Cardiac septum (tissue), 1 donor: ENCODE measurements around the gene METTL1. TPM values are rescaled to one million over a fixed set of nuclear protein-coding genes. Genes with fewer than 3 reads are reported as not detected.
"Not testable (repeated sequence)": the region's sequence is repeated elsewhere in the genome, so short reads cannot be mapped to it uniquely, and the experiment has no call there.

Experiments
- DNase-seq: peaks from one replicate; pipeline ENCODE4 v3.0.0-alpha.2; 2020; ENCODE audit warnings: low spot score
- intact Hi-C: fragments of 100-400 bp; cut with DNase I; formaldehyde crosslinking; loops from one replicate; pipeline ENCODE4 v1.14.0; 2022
- long read RNA-seq: library from polyadenylated mRNA; unstranded; transcript quantifications from one replicate; pipeline ENCODE4 v2.0.0, GENCODE V29; 2021
- total RNA-seq: library from RNA; stranded (reverse); fragmentation: NEBNext Ultra II Directional; extraction: Animal tissue kit (Norgen Biotek cat#: 25700); gene quantifications from one replicate; pipeline ENCODE4 v1.2.1, GENCODE V29; 2021
- donor health status: DM: no; HTN: no; CAD: no.

Gene METTL1
- 13.3 TPM for total RNA-seq
- long read RNA-seq, transcript METTL1-202 (6 exons, 2,066 nt): major isoform, 11 of 15 reads
- long read RNA-seq, partial matches to known transcripts: 3 of 15 reads
- long read RNA-seq, other reads (novel, unspliced or antisense): 1 of 15 reads

GRCh38 chr12:57771873-57772428, at the start of gene METTL1:
Gene METTL1, minus strand, starts transcription at chr12:57772105. Its CDS starts 22 bp downstream, at chr12:57772083.
- DNase-seq: peak; percentile 96
- intact Hi-C loops: loop anchor here (1.0 to 2.0 kb wide), 2 partner anchors 10 to 19 kb away; partner anchors contain the start of genes CDK4 and TSFM

GRCh38 chr12:57821015-57821414, 49.1 kb upstream of the METTL1 start:
- intact Hi-C loops, DNase-seq: not testable (repeated sequence)

DNA sequence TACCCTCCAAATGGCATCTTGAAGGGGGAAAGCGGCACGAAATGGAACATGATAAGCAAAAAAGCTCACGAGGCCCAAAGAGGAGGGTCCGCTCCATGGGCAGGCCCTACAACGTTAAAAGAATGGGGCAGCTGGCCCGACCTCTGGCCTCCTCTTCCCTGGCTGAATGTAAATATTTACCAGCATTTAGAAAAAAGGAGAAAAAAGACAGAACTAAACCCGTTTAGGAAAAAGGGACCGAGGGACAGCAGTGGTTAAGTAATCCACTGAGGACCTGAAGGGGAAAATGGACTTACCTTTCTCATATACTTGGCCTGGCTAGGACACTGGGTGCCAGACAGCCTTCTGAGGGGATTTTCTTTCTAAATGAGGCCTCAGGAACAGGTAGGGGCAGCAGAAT, 48.2 kb upstream of the METTL1 start:
- intact Hi-C loops, DNase-seq: not testable (repeated sequence)

- intact Hi-C loops, DNase-seq: not testable (repeated sequence)
Measured at GRCh38 chr12:57817990-57818331, 46.1 kb upstream of the METTL1 start.

GRCh38 chr12:57817261-57817989, 45.5 kb upstream of the METTL1 start:
- intact Hi-C loops: no loop called here
- no peak for DNase-seq

- intact Hi-C loops: no loop called here
- DNase-seq: no peak
Measured at GRCh38 chr12:57816855-57817151, 44.9 kb upstream of the METTL1 start.

- intact Hi-C loops: no loop called here
- DNase-seq: no peak
Measured at GRCh38 chr12:57816001-57816854, 44.3 kb upstream of the METTL1 start.

DNA sequence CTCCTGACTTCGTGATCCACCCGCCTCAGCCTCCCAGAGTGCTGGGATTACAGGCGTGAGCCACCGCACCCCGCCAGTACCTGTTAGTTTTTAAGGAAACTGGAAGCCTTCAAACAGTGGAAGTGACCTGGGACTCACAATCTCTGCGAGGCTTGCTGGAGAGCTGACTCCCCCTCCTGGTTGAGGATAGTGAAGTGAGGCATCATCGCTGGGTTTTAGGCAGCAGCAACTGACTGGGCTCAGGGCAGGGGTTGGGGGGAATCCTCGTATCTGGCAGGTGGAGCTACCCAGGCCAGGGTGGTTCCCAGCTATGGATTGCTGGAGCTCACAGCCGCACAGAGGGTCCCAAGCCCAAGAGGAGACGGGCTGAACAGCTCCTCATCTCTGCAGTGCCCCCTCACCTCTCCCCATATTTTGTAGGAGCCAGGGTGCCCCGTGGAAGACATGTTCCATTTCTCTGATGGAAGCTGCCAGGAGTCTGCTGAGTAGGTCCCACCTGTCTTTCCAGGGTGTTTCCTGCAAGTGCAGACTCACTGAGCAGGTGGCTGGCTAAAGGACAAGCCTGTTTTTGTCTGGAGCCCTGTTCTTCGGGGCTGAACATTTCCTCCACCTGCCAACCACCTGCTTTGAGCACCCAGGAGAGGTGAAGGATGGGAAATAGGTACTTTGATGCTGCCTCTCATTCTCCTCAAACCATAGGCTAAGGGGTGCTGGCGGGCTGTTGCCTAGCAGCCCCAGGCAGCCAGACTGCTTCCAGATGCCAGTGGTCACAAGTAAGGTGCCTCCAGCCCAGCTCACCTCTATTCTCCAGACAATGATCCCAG, 43.5 kb upstream of the METTL1 start:
- no peak for DNase-seq
- intact Hi-C loops: no loop called here

DNA sequence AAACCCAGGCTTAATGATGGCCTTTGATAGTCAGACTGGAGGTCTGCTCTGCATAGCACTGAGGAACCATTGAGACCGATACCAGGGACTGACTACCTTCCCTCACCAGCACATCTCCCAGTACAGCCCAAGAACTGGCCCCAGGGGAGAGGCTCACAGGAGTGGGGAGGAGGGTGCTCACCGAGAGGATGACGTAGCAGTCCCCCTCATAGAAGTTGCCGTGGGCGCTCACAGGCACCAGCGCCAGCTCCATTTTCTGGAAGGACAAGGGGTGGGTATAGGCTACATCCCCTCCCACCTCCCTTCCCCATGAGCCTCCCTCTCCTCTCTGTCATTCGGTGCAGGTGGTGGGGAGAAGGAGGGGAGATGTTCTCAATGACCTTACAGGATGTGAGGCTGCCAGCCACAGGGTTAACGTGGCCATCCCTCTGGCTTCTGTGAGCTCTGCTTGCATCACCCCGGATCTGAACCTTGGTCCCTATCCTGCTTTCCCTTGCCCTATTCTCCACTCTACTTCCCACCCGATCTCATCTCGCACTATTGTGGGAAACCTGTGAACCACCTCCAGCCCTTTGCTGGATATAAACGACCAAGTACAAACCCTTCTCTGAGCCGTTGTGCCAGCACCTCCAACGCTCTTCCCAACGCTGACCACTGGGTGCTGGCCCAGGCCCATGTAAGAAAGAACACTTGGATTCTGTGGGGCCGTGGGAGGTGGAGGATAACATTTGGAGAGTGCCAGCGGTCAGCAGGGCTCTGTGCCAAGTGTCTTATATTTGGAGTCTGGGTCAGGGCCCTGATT, 42.3 kb upstream of the METTL1 start:
- intact Hi-C loops: no loop called here
- DNase-seq: no peak

- intact Hi-C loops: no loop called here
- DNase-seq: no peak
Measured at GRCh38 chr12:57813111-57813970, 41.4 kb upstream of the METTL1 start.

GRCh38 chr12:57811028-57811755, 39.3 kb upstream of the METTL1 start:
- intact Hi-C loops: no loop called here
- DNase-seq: no peak

DNA sequence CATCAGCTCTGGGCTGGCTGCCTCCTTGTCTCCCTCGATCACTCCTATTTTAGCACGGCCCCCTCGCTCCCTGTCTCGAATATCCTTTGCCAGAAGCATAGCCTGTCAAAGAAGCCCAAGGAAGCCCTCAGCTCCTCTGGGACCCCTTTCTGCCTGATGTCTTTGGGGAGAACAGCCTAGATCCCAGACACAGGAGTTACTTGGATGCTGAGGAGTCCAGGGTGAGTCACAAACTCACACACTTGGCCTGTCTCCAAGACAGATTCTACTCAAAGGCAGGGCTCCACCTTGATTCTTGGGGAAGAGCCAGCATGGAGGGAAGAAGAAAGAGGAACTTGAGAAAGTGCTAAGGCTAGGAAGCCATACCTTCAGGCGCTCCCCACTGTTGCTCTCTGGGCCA, 38.5 kb upstream of the METTL1 start:
- DNase-seq: no peak
- intact Hi-C loops: no loop called here

DNA sequence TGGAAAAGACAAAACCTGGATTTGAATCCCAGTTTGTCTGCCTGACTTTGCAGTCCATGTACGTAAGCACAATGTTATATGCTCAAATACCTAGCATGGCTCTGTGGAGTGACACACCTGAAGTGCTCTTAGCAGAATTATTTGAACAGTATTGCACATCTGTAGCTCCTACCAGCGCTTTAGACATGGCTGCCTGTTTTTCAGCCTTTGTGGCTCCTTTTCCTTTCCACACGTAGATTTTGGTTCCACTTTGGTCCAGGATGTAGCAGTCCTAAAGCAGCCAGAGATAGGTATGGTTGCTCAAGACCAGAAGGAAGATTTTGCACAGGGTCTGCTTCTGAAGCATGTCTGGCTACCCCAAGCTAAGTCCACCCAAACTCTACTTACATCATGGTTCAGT, 37.5 kb upstream of the METTL1 start:
- intact Hi-C loops: no loop called here

GRCh38 chr12:57808351-57808750, 36.4 kb upstream of the METTL1 start:
- intact Hi-C loops: no loop called here
- DNase-seq: no peak

More for the DNA sequence above, 37.5 kb upstream of the METTL1 start:
- no peak for DNase-seq

DNA sequence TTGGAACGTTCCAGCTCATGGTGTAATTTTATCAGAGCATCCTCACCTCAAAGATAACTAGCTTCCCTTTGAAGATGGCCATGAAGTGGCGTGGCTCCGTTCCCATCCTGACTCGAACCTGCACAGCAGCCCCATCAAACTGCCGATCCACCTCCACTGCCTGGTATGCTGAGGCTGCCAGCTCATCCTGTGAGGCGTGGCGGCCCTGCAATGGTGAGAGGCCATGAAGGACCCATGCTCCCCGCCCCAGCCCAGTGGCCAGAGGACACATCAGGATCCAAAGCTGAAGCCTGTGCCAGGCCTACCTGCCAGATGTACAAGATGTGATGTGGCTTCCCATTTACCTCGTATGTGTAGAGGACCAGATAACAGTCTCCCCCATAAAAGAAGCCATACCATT, 35.4 kb upstream of the METTL1 start:
- intact Hi-C loops: no loop called here
- no peak for DNase-seq

DNA sequence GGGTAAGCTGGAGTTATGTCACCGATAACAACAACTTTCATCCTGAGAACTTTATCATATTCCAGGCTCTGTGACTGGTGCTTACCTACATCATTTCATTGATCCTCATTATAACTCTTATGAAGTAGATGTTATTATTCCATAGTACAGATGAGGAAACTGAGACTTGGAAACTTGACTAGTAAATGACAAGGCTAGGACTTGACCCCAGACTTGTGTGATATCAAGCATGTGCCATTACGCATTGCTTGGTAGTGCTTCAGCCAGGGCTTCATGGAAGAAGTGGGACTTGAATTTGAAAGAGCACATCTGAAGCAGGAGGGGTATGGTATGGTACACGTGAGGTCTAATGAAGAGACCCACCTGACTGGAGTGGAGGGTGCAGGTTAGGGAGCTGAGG, 34.8 kb upstream of the METTL1 start:
- no peak for DNase-seq
- intact Hi-C loops: no loop called here

DNA sequence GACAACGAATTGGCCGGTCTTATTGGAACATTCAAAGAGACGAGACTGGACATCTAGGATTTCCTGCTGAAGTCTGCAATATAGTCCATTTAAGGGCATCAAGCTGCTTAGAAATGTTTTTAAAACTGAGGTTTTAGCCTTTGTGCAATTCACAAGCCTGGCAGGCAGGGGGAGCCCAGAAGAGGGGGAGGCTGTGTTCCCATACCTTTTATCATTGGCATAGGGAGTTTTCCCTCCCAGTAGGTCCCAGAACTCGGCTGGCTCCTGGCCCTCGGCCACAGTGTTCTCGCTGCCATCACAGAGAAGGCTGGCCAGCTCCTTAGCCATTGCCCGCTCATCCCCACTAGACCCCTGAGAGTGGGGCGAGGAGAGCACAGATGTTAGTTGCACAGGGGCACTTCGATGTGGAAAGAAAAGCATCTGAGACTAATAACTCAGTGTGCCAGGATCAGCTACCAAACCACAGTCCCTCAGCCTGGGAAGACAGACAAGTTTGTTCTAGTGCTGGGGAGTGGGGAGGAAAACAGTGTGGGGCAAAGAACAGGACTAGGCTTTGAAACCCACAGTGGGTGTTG, 31.5 kb upstream of the METTL1 start:
- intact Hi-C loops: loop anchor here (2.0 kb wide), 3 partner anchors 21 to 101 kb away; partner anchors contain the start of gene TSFM
- no peak for DNase-seq
